ENCODE measurements around the gene SECISBP2L.

DNA sequence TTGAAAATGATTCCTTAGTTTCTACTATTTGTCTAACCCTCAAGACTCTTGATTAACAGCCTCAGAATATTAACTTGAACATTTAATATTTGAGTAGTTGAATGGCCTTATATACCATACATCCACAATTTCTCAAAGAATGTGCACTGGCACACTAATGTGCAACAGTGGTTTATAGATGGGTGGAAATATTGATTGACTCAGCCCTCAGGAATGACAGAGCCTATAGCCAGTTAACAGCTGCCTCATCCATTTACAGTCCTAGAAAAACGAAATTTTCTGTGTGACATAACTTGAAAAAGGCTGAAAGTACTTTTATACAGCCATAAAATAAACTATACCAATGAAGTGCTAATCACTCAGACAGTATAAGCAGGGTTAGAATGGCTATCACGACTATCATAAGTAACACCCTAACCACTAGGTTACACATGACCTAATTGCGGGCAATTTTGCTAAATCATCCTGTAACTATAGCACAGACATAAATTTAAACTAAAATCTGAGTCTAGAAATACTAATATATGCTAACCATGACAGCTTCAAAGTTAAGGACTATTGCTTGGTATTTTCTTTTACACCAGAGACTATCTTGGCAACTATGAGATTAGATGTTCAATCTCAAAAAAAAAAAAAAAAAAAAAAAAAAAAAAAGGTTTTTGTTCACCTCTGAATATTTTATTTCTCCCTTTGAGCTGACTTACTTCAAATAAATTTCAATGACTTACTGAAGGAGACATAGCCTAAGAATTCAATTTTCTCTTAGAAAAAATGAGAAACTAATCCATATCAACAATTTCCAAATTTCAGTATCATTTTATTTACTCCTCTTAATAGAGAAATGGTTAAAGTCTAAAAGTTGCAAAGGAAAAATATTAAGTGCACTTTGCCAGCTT lies 9.3 kb downstream of the SECISBP2L start:
- no peak for TF ChIP-seq CTCF (IDR thresholded peaks at IDR 0.05; ENCODE audit: low read depth, low read length)
- no peak for TF ChIP-seq EZH2phosphoT487 (IDR thresholded peaks at IDR 0.05; ENCODE audit: low read depth)

All from OCI-LY3 (cell line).